Raji (cell line): ENCODE results near the gene IBA57.

Experiments
- POLR2A ChIP-seq: IDR thresholded peaks from 2 replicates; pipeline ENCODE4 v1.6.1; 2011; ENCODE audit warnings: low read depth, low read length, control low read depth; ENCODE audit not compliant: insufficient read depth

The IBA57 gene

GRCh38 chr1:228206582-228207351, 41.2 kb downstream of the IBA57 start:
- no peak for TF ChIP-seq POLR2A

GRCh38 chr1:228207381-228207810, 41.8 kb downstream of the IBA57 start:
- no peak for TF ChIP-seq POLR2A

- no peak for TF ChIP-seq POLR2A
Observed at GRCh38 chr1:228207851-228208821, 42.5 kb downstream of the IBA57 start, which contains the start of gene OBSCN. Gene OBSCN (plus strand): TSS chr1:228208044. CDS start chr1:228211784, 3,740 bp downstream.

GRCh38 chr1:228208831-228209551, 43.4 kb downstream of the IBA57 start:
- no peak for TF ChIP-seq POLR2A

GRCh38 chr1:228209657-228210056, 44.1 kb downstream of the IBA57 start:
- TF ChIP-seq POLR2A, result no peak

- TF ChIP-seq POLR2A, result no peak
Observed at GRCh38 chr1:228210076-228210651, 44.6 kb downstream of the IBA57 start.

- no peak for TF ChIP-seq POLR2A
Observed at GRCh38 chr1:228210712-228211530, 45.3 kb downstream of the IBA57 start.

GRCh38 chr1:228211531-228212414, 46.2 kb downstream of the IBA57 start:
- no peak for TF ChIP-seq POLR2A

GRCh38 chr1:228212415-228212965, 46.9 kb downstream of the IBA57 start:
- no peak for TF ChIP-seq POLR2A

GRCh38 chr1:228212966-228213844, 47.6 kb downstream of the IBA57 start:
- TF ChIP-seq POLR2A, result peak; percentile 44

- TF ChIP-seq POLR2A, result no peak
Observed at GRCh38 chr1:228213917-228214808, 48.6 kb downstream of the IBA57 start.
